ENCODE data around the gene SMURF2. TPM values are rescaled to one million over a fixed set of nuclear protein-coding genes. Genes with fewer than 3 reads are reported as not detected.

Gene SMURF2
- total and polyA plus RNA-seq, 8 donors: 2.6 to 54.3 (median 17.2) TPM

DNA sequence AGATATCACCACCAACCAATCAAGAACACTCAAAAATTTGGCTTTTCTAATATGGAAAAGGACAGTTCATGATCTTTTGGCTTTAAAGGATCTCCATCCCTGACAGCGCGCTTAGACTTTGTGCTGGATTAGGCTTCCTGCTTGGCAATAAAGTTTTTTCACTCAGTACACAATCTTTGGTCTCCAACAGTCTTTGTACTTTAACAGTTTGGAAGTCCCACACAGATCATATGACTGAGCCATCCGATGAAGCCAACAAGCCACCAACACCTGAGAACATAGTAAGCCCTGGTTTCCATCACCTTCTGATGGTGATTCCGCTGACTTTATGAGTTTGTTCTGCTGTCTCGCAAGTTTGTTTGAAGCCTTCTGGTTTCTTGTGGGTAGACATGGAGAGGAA is 34.3 kb downstream of the SMURF2 start:
- TF ChIP-seq POLR2A (IDR thresholded peaks at IDR 0.05) (no peak), EP300 (IDR thresholded peaks at IDR 0.05) (no peak), POLR2AphosphoS5 (IDR thresholded peaks at IDR 0.05) (no peak)
- TF ChIP-seq, protein P1, sequence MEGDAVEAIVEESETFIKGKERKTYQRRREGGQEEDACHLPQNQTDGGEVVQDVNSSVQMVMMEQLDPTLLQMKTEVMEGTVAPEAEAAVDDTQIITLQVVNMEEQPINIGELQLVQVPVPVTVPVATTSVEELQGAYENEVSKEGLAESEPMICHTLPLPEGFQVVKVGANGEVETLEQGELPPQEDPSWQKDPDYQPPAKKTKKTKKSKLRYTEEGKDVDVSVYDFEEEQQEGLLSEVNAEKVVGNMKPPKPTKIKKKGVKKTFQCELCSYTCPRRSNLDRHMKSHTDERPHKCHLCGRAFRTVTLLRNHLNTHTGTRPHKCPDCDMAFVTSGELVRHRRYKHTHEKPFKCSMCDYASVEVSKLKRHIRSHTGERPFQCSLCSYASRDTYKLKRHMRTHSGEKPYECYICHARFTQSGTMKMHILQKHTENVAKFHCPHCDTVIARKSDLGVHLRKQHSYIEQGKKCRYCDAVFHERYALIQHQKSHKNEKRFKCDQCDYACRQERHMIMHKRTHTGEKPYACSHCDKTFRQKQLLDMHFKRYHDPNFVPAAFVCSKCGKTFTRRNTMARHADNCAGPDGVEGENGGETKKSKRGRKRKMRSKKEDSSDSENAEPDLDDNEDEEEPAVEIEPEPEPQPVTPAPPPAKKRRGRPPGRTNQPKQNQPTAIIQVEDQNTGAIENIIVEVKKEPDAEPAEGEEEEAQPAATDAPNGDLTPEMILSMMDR (IDR thresholded peaks at IDR 0.05): no peak
- peaks cover 30 to 95% (median 62%) of the 10 kb centered on the region in 4 donors for H3K4me1 ChIP-seq
- peaks cover 0 to 5% (median 0%) of the 10 kb centered on the region in 4 donors for H3K36me3 ChIP-seq
- H3K4me3 ChIP-seq: no peak overlapping the region
- H3K9me3 ChIP-seq: no peaks in the 10 kb centered on the region
- no peak for DNase-seq
- H3K27me3 ChIP-seq: no peaks in the 10 kb centered on the region
- intact Hi-C loops (cut with DNase I; ENCODE audit: low total_unique reads): no loop called here
- H3K27ac ChIP-seq: no peak overlapping the region
- 91 to 99% (median 96%) methylated on average over 5 of the region's 5 CpGs for WGBS, 5 donors

DNA sequence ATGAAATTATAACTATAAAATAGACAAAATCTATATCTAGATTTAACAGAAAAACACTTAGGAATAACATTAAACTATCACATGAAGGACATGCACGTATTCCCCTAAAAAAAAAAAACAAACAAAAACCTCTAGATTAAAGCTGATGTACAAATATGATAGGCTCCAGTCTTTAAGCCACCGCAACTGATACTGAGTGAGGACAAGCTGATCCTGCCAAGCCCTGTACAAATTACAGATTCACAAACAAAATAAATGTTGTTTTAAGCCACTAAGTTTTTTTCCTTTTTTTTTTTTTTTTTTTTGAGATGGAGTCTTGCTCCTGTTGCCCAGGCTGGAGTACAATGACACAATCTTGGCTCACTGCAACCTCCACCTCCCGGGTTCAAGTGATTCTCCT is 35.3 kb downstream of the SMURF2 start:
- DNase-seq: no peak
- TF ChIP-seq EP300 (IDR thresholded peaks at IDR 0.05): no peak
- Histone ChIP-seq H3K4me1 (peaks cover 30 to 85% (median 62%) of the 10 kb centered on the region in 4 donors), H3K4me3 (no peak overlapping the region), H3K27me3 (no peaks in the 10 kb centered on the region), H3K9me3 (no peaks in the 10 kb centered on the region), H3K27ac (no peak overlapping the region), H3K36me3 (peaks cover 0 to 5% (median 0%) of the 10 kb centered on the region in 4 donors)
- WGBS, 5 donors: 14 to 53% (median 21%) methylated on average over 3 of the region's 3 CpGs
- intact Hi-C loops (cut with DNase I; ENCODE audit: low total_unique reads): no loop called here

DNA sequence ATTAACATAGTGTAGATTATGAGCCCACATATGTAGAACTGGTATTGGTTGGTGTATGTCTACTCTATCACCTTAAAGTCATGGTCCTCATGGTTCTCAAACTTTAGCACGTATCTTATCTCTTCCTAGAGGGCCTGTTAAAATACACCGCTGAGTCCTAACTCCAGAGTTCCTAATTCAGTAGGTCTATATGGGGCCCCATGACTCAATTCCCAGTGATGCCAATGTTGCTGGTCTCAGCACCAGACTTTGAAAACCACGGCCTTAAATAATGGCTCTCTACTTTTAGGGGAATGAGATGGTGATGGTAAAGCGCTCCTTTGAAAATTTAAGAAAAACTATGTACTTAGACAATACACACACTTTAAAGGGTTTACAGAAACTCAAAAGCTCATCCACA is 36.6 kb downstream of the SMURF2 start:
- intact Hi-C loops (cut with DNase I; ENCODE audit: low total_unique reads): no loop called here
- no peak overlapping the region for H3K27ac ChIP-seq
- no peak for DNase-seq
- 71 to 89% (median 76%) methylated on average over 4 of the region's 4 CpGs for WGBS, 5 donors
- H3K9me3 ChIP-seq: no peaks in the 10 kb centered on the region
- H3K4me1 ChIP-seq: peaks cover 34 to 82% (median 59%) of the 10 kb centered on the region in 4 donors
- TF ChIP-seq, protein P1 (IDR thresholded peaks at IDR 0.05): no peak
- TF ChIP-seq POLR2AphosphoS5 (IDR thresholded peaks at IDR 0.05): no peak
- no peak for TF ChIP-seq POLR2A (IDR thresholded peaks at IDR 0.05)
- TF ChIP-seq EP300 (IDR thresholded peaks at IDR 0.05): no peak
- no peaks in the 10 kb centered on the region for H3K27me3 ChIP-seq
- peaks cover 0 to 5% (median 0%) of the 10 kb centered on the region in 4 donors for H3K36me3 ChIP-seq
- H3K4me3 ChIP-seq: no peak overlapping the region

DNA sequence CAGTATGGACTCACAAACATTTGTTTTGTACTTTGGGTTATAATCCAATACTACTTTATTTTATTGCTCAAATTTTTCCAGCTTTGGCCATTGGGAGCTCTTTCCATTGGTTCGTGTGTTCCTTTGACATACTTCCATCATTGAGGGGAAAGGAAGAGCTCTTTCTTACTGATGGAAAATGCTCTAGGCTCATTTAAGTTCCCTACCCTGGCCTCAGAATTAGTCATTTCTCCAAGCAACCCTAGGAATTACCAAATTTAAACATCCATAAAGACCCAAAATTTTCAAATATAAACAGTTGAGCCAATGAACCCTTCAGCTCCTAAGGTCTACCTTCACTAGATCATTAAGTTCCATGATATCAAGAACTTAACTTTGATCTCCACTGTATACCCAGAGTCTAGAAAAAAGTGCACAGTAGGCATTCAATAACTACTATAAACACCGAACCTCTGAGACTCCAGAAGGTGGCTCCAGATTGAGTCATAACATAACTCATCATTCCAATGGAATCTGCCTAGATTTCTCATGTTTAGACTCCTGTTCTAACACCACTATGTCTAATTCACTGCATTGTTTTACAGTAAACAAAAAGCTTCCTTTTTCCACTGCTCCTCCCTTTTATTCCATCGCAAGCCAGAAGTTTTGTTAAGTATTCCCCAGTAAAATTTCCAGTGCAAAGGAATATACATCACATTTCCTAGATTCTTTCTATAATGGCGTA is 39.0 kb downstream of the SMURF2 start:
- H3K36me3 ChIP-seq: peaks cover 0 to 5% (median 0%) of the 10 kb centered on the region in 4 donors
- H3K4me1 ChIP-seq: peaks cover 35 to 84% (median 59%) of the 10 kb centered on the region in 4 donors
- 71 to 84% (median 82%) methylated on average over 4 of the region's 4 CpGs for WGBS, 5 donors
- no peaks in the 10 kb centered on the region for H3K9me3 ChIP-seq
- DNase-seq: no peak
- intact Hi-C loops (cut with DNase I; ENCODE audit: low total_unique reads): no loop called here
- H3K27ac ChIP-seq: no peak overlapping the region
- no peaks in the 10 kb centered on the region for H3K27me3 ChIP-seq
- TF ChIP-seq, protein P1 (IDR thresholded peaks at IDR 0.05): no peak
- TF ChIP-seq POLR2A (IDR thresholded peaks at IDR 0.05): no peak
- TF ChIP-seq POLR2AphosphoS5 (IDR thresholded peaks at IDR 0.05): no peak
- TF ChIP-seq EP300 (IDR thresholded peaks at IDR 0.05): no peak
- no peak overlapping the region for H3K4me3 ChIP-seq

DNA sequence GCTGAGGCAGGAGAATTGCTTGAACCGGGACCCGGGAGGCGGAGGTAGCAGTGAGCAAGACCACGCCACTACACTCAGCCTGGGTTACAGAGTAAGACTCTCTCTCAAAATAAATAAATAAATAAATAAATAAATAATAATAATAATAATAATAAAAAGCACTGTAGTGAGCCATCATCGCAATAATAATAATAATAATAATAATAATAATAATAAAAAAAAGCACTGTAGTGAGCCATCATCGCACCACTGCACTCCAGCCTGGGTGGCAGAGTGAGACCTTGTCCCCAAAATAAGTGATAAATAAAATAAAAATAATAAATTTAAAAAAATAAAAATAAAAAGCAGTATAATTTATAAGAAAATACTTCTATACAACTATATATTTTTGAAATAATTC is 40.3 kb downstream of the SMURF2 start:
- WGBS, 5 donors: 95 to 99% (median 96%) methylated on average over 6 of the region's 6 CpGs
- no peak overlapping the region for H3K27ac ChIP-seq
- intact Hi-C loops (cut with DNase I; ENCODE audit: low total_unique reads): no loop called here

More for the DNA sequence above, 40.3 kb downstream of the SMURF2 start:
- H3K4me3 ChIP-seq: no peak overlapping the region
- TF ChIP-seq POLR2A (IDR thresholded peaks at IDR 0.05): no peak
- no peak for TF ChIP-seq POLR2AphosphoS5 (IDR thresholded peaks at IDR 0.05)
- no peak for TF ChIP-seq EP300 (IDR thresholded peaks at IDR 0.05)
- TF ChIP-seq, protein P1 (IDR thresholded peaks at IDR 0.05): no peak
- no peak for DNase-seq
- H3K4me1 ChIP-seq: peaks cover 22 to 80% (median 52%) of the 10 kb centered on the region in 4 donors
- H3K36me3 ChIP-seq: peaks cover 0 to 5% (median 0%) of the 10 kb centered on the region in 4 donors
- no peaks in the 10 kb centered on the region for H3K9me3 ChIP-seq
- no peaks in the 10 kb centered on the region for H3K27me3 ChIP-seq
